Naive B cell (primary cell): ENCODE measurements around the gene CEACAM21. TPM values are rescaled to one million over a fixed set of nuclear protein-coding genes. Genes with fewer than 3 reads are reported as not detected.
A peak's percentile ranks its signal among the peaks of the same experiment; 100 is the strongest.

Source experiments
- ATAC-seq, 2 donors: fragments of 150-1000 bp; cut with Tn5 transposase; 2 replicates each; pipeline ENCODE4 v1.10.0; 2021; ENCODE audit warnings: low read depth in 2 of 2, mild to moderate bottlenecking in 2 of 2, moderate library complexity in 2 of 2
- DNase-seq: peaks from one replicate; pipeline ENCODE4 v3.0.0; 2022
- H3K27ac Mint-ChIP-seq, 6 donors: one replicate each; pipeline ENCODE4 v1.8.0; 2020 to 2022; ENCODE audit warnings: mild to moderate bottlenecking in 6 of 6, mixed read lengths in 6 of 6, moderate library complexity in 5 of 6, inconsistent platforms in 2 of 6
- H3K27me3 Mint-ChIP-seq, 3 donors: one replicate each; pipeline ENCODE4 v1.8.0; 2021 to 2022; ENCODE audit warnings: mixed read lengths in 3 of 3, mild to moderate bottlenecking in 1 of 3
- H3K36me3 Mint-ChIP-seq, 2 donors: one replicate each; pipeline ENCODE4 v1.8.0; 2020 to 2022; ENCODE audit warnings: mixed read lengths in 2 of 2, inconsistent platforms in 1 of 2, mild to moderate bottlenecking in 1 of 2
- H3K4me1 Mint-ChIP-seq, 3 donors: one replicate each; pipeline ENCODE4 v1.8.0; 2020 to 2022; ENCODE audit warnings: mixed read lengths in 3 of 3, inconsistent platforms in 1 of 3, mild to moderate bottlenecking in 1 of 3, moderate library complexity in 1 of 3
- H3K4me3 Mint-ChIP-seq, 8 donors: one replicate each; pipeline ENCODE4 v1.8.0; 2020 to 2022; ENCODE audit warnings: mild to moderate bottlenecking in 8 of 8, mixed read lengths in 8 of 8, moderate library complexity in 8 of 8, inconsistent platforms in 2 of 8
- H3K9me3 Mint-ChIP-seq, 7 donors: one replicate each; pipeline ENCODE4 v1.8.0; 2020 to 2022; ENCODE audit warnings: mixed read lengths in 7 of 7, mild to moderate bottlenecking in 5 of 7, inconsistent platforms in 2 of 7, moderate library complexity in 1 of 7
- polyA plus RNA-seq, 6 donors: library from polyadenylated mRNA; unstranded; fragments of 300-500 nt; fragmentation: Illumina TruSeq; gene quantifications; one replicate each; pipeline ENCODE4 v1.2.3, GENCODE V29; 2021; ENCODE audit warnings: low read depth in 6 of 6

CEACAM21 gene
- polyA plus RNA-seq, 6 donors from 2014 or later = 7.1 to 57.2 (median 20.0) TPM

GRCh38 chr19:41540041-41540695 is 35.8 kb upstream of the CEACAM21 start:
- Mint-ChIP-seq H3K36me3 (no peaks in the 10 kb centered on the region), H3K9me3 (peaks cover 0 to 3% (median 0%) of the 10 kb centered on the region in 7 donors), H3K27ac (peak overlapping the region in 2 of 6 donors; percentile 76 to 77), H3K4me1 (peaks cover 50 to 62% (median 59%) of the 10 kb centered on the region in 3 donors), H3K27me3 (no peaks in the 10 kb centered on the region), H3K4me3 (no peak overlapping the region)
- no peak for ATAC-seq
- no peak for DNase-seq

DNA sequence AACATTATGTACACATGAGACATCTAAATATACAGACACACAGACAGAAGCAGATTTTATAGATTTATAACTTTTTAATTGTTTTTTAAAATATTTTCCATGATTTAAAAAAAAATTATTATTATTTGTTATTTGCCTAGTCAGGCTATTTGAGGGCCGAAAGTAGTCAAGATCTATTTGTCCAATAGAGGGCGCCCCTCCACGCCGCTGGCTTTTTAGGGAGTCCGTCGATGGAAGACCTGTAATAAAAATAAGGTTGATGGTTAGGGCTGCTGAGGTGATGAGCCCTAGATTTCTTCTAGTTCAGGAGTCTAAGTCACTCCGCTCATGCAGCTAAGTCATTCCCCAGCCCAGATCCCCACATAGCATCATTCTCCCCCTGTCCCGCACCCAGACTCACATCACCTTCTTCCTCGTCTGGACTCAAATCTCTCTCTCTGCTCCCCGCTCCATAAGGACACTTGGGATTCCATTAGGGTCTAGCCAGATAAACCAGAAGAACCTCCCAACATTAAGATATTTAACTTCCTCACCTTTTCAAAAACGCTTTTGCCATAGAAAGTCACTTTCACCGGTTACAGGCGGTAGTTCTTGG is 33.9 kb upstream of the CEACAM21 start:
- peak; percentile 45 to 61 for ATAC-seq
- no peaks in the 10 kb centered on the region for H3K36me3 Mint-ChIP-seq
- H3K4me3 Mint-ChIP-seq = peak overlapping the region; percentile 28 to 82 (median 76)
- H3K27me3 Mint-ChIP-seq = no peaks in the 10 kb centered on the region
- DNase-seq = peak; percentile 67
- H3K4me1 Mint-ChIP-seq = peaks cover 53 to 63% (median 61%) of the 10 kb centered on the region in 3 donors
- H3K9me3 Mint-ChIP-seq = peaks cover 0 to 1% (median 0%) of the 10 kb centered on the region in 7 donors
- H3K27ac Mint-ChIP-seq = peak overlapping the region in 4 of 6 donors; percentile 8 to 92 (median 76)

- ATAC-seq = no peak
- Mint-ChIP-seq H3K4me1 (peaks cover 50 to 63% (median 61%) of the 10 kb centered on the region in 3 donors), H3K27me3 (no peaks in the 10 kb centered on the region), H3K9me3 (peaks cover 0 to 1% (median 0%) of the 10 kb centered on the region in 7 donors), H3K36me3 (no peaks in the 10 kb centered on the region), H3K27ac (peak overlapping the region in 2 of 6 donors; percentile 8 to 63), H3K4me3 (peak overlapping the region in 6 of 8 donors; percentile 35 to 81 (median 76))
- DNase-seq = no peak
Observed at GRCh38 chr19:41542622-41543021, 33.3 kb upstream of the CEACAM21 start.

DNA sequence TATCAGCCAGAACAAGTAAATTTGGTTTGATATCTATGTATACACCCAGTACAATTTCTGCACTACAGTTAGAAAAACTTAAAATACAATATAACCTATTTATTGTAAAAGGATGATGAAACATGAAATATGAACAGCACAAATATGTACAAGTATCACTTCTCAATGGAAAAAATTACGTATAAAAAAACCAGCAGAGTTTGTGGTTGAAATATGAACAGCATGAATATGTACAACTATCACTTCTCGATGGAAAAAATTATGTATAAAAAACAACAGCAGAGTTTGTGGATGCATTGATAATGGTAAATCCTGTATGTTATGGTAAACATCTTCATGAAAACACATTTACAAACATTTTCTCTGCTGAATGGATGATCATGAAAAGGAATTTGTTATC is 32.4 kb upstream of the CEACAM21 start:
- Mint-ChIP-seq H3K9me3 (peaks cover 0 to 1% (median 0%) of the 10 kb centered on the region in 7 donors), H3K36me3 (no peaks in the 10 kb centered on the region), H3K27ac (peak overlapping the region in 1 of 6 donors; percentile 80), H3K27me3 (no peaks in the 10 kb centered on the region), H3K4me1 (peaks cover 48 to 64% (median 63%) of the 10 kb centered on the region in 3 donors), H3K4me3 (no peak overlapping the region)
- ATAC-seq (no peak), DNase-seq (no peak)

DNA sequence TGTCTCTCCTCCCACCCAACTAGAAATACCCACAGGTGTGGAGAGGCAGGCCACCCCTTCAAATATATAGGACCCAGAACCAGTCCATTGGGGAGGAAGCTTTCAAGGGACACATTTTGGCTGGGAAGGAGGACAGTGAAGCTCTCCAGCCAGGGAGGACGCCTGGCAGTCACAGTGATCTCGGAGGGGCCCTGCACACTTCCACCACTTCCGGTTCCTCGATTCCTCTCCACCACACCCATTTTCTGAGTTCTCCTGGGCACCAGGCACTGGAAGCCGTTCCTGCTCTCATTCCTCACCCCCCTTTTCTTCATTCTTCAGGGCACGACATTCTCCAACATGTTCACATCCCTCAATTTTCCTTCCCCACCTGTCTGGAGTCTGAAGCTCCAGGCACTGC is 30.4 kb upstream of the CEACAM21 start:
- H3K27ac Mint-ChIP-seq = peak overlapping the region; percentile 90 to 96 (median 94)
- H3K27me3 Mint-ChIP-seq = no peaks in the 10 kb centered on the region
- peaks cover 0 to 7% of the 10 kb centered on the region in 2 donors for H3K36me3 Mint-ChIP-seq
- no peak for DNase-seq
- no peak for ATAC-seq
- H3K4me1 Mint-ChIP-seq = peaks cover 48 to 65% (median 64%) of the 10 kb centered on the region in 3 donors
- peak overlapping the region; percentile 82 to 98 (median 90) for H3K4me3 Mint-ChIP-seq
- H3K9me3 Mint-ChIP-seq = no peaks in the 10 kb centered on the region

DNA sequence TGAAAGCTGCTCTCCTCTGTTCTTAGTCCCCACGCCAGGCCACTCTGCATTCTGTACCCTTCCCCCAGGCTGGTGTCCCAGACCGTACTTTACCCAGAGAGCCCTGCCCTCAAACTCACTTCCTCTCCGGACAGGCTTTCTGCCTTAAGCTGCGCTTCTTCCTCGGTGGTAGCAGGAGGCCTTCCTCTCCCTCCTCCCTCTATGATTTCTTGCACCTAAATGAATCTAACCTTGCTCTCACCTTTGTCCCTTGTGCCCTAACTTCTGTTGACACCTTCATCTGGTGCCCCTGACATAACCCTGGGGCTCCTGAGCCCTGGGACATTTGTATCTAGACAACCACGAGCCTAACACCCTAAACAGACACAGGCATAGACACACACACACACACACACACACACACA is 29.6 kb upstream of the CEACAM21 start:
- Mint-ChIP-seq H3K4me1 (peaks cover 51 to 70% (median 69%) of the 10 kb centered on the region in 3 donors), H3K27ac (peak overlapping the region; percentile 84 to 96 (median 94)), H3K36me3 (peaks cover 1 to 10% of the 10 kb centered on the region in 2 donors), H3K4me3 (peak overlapping the region; percentile 82 to 98 (median 90)), H3K27me3 (no peaks in the 10 kb centered on the region), H3K9me3 (no peaks in the 10 kb centered on the region)
- peak; percentile 61 for DNase-seq
- peak; percentile 53 to 61 for ATAC-seq

- DNase-seq (no peak), ATAC-seq (no peak)
- Mint-ChIP-seq H3K4me1 (peaks cover 56 to 75% (median 73%) of the 10 kb centered on the region in 3 donors), H3K36me3 (peaks cover 7 to 14% of the 10 kb centered on the region in 2 donors), H3K4me3 (peak overlapping the region; percentile 82 to 98 (median 90)), H3K9me3 (no peaks in the 10 kb centered on the region), H3K27ac (peak overlapping the region in 5 of 6 donors; percentile 84 to 96 (median 95)), H3K27me3 (no peaks in the 10 kb centered on the region)
Observed at GRCh38 chr19:41546961-41547360, 29.0 kb upstream of the CEACAM21 start.

- peak overlapping the region in 7 of 8 donors; percentile 39 to 89 (median 52) for H3K4me3 Mint-ChIP-seq
- peaks cover 7 to 17% of the 10 kb centered on the region in 2 donors for H3K36me3 Mint-ChIP-seq
- no peaks in the 10 kb centered on the region for H3K27me3 Mint-ChIP-seq
- ATAC-seq (no peak), DNase-seq (no peak)
- H3K27ac Mint-ChIP-seq = peak overlapping the region in 5 of 6 donors; percentile 37 to 98 (median 79)
- no peaks in the 10 kb centered on the region for H3K9me3 Mint-ChIP-seq
- H3K4me1 Mint-ChIP-seq = peaks cover 53 to 75% (median 71%) of the 10 kb centered on the region in 3 donors
Observed at GRCh38 chr19:41547569-41547968, 28.4 kb upstream of the CEACAM21 start.

DNA sequence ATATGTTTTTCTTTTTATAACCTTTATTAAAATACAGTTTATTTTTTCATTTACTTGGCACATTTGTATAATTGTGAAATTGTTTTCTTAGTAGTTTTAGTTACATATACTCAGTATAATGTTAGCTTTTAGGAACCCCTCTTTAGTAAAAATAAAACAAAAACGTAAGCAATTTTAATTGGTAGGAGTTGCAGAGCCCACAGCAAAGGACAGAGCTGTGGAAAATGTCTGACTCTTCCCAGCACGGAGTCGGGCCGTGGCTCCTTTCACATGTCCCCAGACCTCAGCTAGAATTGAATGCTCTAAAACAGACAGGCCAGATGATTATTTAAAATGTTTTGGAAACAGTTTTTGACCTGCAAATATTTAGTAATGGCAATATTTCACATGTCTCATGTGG is 27.9 kb upstream of the CEACAM21 start:
- no peak for DNase-seq
- H3K9me3 Mint-ChIP-seq = peaks cover 0 to 1% (median 0%) of the 10 kb centered on the region in 7 donors
- H3K27me3 Mint-ChIP-seq = no peaks in the 10 kb centered on the region
- peaks cover 56 to 76% (median 72%) of the 10 kb centered on the region in 3 donors for H3K4me1 Mint-ChIP-seq
- peak overlapping the region in 7 of 8 donors; percentile 39 to 89 (median 59) for H3K4me3 Mint-ChIP-seq
- H3K27ac Mint-ChIP-seq = peak overlapping the region in 5 of 6 donors; percentile 37 to 98 (median 78)
- no peak for ATAC-seq
- H3K36me3 Mint-ChIP-seq = peaks cover 7 to 21% of the 10 kb centered on the region in 2 donors

- Mint-ChIP-seq H3K36me3 (peaks cover 7 to 21% of the 10 kb centered on the region in 2 donors), H3K9me3 (peaks cover 0 to 5% (median 1%) of the 10 kb centered on the region in 7 donors), H3K27me3 (no peaks in the 10 kb centered on the region), H3K4me1 (peaks cover 54 to 83% (median 72%) of the 10 kb centered on the region in 3 donors), H3K27ac (peak overlapping the region; percentile 90 to 99 (median 98)), H3K4me3 (peak overlapping the region; percentile 89 to 100 (median 96))
- ATAC-seq = peak; percentile 67 to 73
- peak; percentile 76 for DNase-seq
Observed at GRCh38 chr19:41548954-41549688, 26.8 kb upstream of the CEACAM21 start.

- H3K36me3 Mint-ChIP-seq = peaks cover 10 to 22% of the 10 kb centered on the region in 2 donors
- peaks cover 0 to 6% (median 1%) of the 10 kb centered on the region in 7 donors for H3K9me3 Mint-ChIP-seq
- no peaks in the 10 kb centered on the region for H3K27me3 Mint-ChIP-seq
- DNase-seq = no peak
- no peak for ATAC-seq
- peak overlapping the region; percentile 89 to 100 (median 96) for H3K4me3 Mint-ChIP-seq
- H3K4me1 Mint-ChIP-seq = peaks cover 53 to 83% (median 66%) of the 10 kb centered on the region in 3 donors
- H3K27ac Mint-ChIP-seq = peak overlapping the region; percentile 65 to 99 (median 94)
Observed at GRCh38 chr19:41549884-41550283, 26.1 kb upstream of the CEACAM21 start.

- ATAC-seq = no peak
- H3K4me1 Mint-ChIP-seq = peaks cover 51 to 83% (median 66%) of the 10 kb centered on the region in 3 donors
- no peak for DNase-seq
- peaks cover 15 to 32% of the 10 kb centered on the region in 2 donors for H3K36me3 Mint-ChIP-seq
- peak overlapping the region; percentile 36 to 98 (median 93) for H3K27ac Mint-ChIP-seq
- H3K9me3 Mint-ChIP-seq = peaks cover 0 to 7% (median 1%) of the 10 kb centered on the region in 7 donors
- no peaks in the 10 kb centered on the region for H3K27me3 Mint-ChIP-seq
- H3K4me3 Mint-ChIP-seq = peak overlapping the region; percentile 89 to 100 (median 96)
Observed at GRCh38 chr19:41551212-41551610, 24.8 kb upstream of the CEACAM21 start.

- Mint-ChIP-seq H3K36me3 (peaks cover 15 to 32% of the 10 kb centered on the region in 2 donors), H3K27me3 (no peaks in the 10 kb centered on the region), H3K4me1 (peaks cover 47 to 83% (median 65%) of the 10 kb centered on the region in 3 donors), H3K27ac (peak overlapping the region; percentile 69 to 98 (median 93)), H3K4me3 (peak overlapping the region; percentile 89 to 100 (median 96)), H3K9me3 (peaks cover 0 to 7% (median 1%) of the 10 kb centered on the region in 7 donors)
- no peak for DNase-seq
- ATAC-seq = no peak
Observed at GRCh38 chr19:41551711-41552110, 24.3 kb upstream of the CEACAM21 start.
